ENCODE data around the gene UGT1A5. TPM values are rescaled to one million over a fixed set of nuclear protein-coding genes. Genes with fewer than 3 reads are reported as not detected.
"Not testable (repeated sequence)": the region's sequence is repeated elsewhere in the genome, so short reads cannot be mapped to it uniquely, and the experiment has no call there.

The UGT1A5 gene
- total RNA-seq, 2 experiments from 2014 or later: not detected

- ChIA-PET POLR2A (no interaction called here), CTCF (no interaction called here)
Measured at GRCh38 chr2:233692648-233693047, 20.1 kb upstream of the UGT1A5 start, which contains the start of gene UGT1A6. Gene UGT1A6, plus strand, starts transcription at chr2:233692890. Its CDS starts 115 bp downstream, at chr2:233693005.

- ChIA-PET POLR2A (no interaction called here), CTCF (no interaction called here)
Measured at GRCh38 chr2:233693963-233694362, 18.7 kb upstream of the UGT1A5 start.

- ChIA-PET POLR2A (no interaction called here), CTCF (no interaction called here)
Measured at GRCh38 chr2:233698740-233699139, 14.0 kb upstream of the UGT1A5 start.

GRCh38 chr2:233699424-233700027, 13.2 kb upstream of the UGT1A5 start:
- POLR2A ChIA-PET: no interaction called here
- CTCF ChIA-PET: interaction anchor here (1.1 kb wide), 1 partner anchor 12 kb away, joined by 3 read pairs; no protein-coding TSS in a partner anchor

GRCh38 chr2:233700028-233700635, 12.6 kb upstream of the UGT1A5 start:
- ChIA-PET CTCF (interaction anchor here (1.1 kb wide), 1 partner anchor 11 kb away, joined by 3 read pairs; no protein-coding TSS in a partner anchor), POLR2A (no interaction called here)

- CTCF ChIA-PET, POLR2A ChIA-PET: not testable (repeated sequence)
Measured at GRCh38 chr2:233700842-233701241, 11.9 kb upstream of the UGT1A5 start.

- ChIA-PET POLR2A (no interaction called here), CTCF (no interaction called here)
Measured at GRCh38 chr2:233702238-233702637, 10.5 kb upstream of the UGT1A5 start.

- ChIA-PET POLR2A (no interaction called here), CTCF (no interaction called here)
Measured at GRCh38 chr2:233705911-233706506, 6.7 kb upstream of the UGT1A5 start.

- CTCF ChIA-PET: interaction anchor here (0.7 kb wide), 1 partner anchor 24 kb away, joined by 4 read pairs; no protein-coding TSS in a partner anchor
- POLR2A ChIA-PET: interaction anchor here (0.6 kb wide), 1 partner anchor 95 kb away, joined by 3 read pairs; no protein-coding TSS in a partner anchor
Measured at GRCh38 chr2:233706720-233707119, 6.0 kb upstream of the UGT1A5 start.

GRCh38 chr2:233707940-233708644, 4.6 kb upstream of the UGT1A5 start:
- POLR2A ChIA-PET: no interaction called here

GRCh38 chr2:233708942-233709341, 3.8 kb upstream of the UGT1A5 start:
- ChIA-PET POLR2A (no interaction called here), CTCF (no interaction called here)

More at GRCh38 chr2:233707940-233708644, 4.6 kb upstream of the UGT1A5 start:
- CTCF ChIA-PET: no interaction called here

GRCh38 chr2:233711312-233712008, 1.2 kb upstream of the UGT1A5 start:
- ChIA-PET CTCF (interaction anchor here (1.0 to 1.5 kb wide), 3 partner anchors 12 to 27 kb away, joined by 3 to 4 read pairs (median 3); no protein-coding TSS in a partner anchor), POLR2A (no interaction called here)

- ChIA-PET CTCF (no interaction called here), POLR2A (no interaction called here)
Measured at GRCh38 chr2:233713262-233713615, 532 bp downstream of the UGT1A5 start.

- POLR2A ChIA-PET: no interaction called here
- CTCF ChIA-PET: no interaction called here
Measured at GRCh38 chr2:233714121-233714520, 1.4 kb downstream of the UGT1A5 start.

- POLR2A ChIA-PET: no interaction called here
- CTCF ChIA-PET: no interaction called here
Measured at GRCh38 chr2:233718552-233718951, 5.8 kb downstream of the UGT1A5 start, which contains the start of gene UGT1A4. Gene UGT1A4, plus strand, starts transcription at chr2:233718736. Its CDS starts 85 bp downstream, at chr2:233718821.

GRCh38 chr2:233728723-233729301, 16.1 kb downstream of the UGT1A5 start, which contains the start of gene UGT1A3:
Gene UGT1A3, plus strand, starts transcription at chr2:233729042. Its CDS starts 85 bp downstream, at chr2:233729127.
- ChIA-PET CTCF (no interaction called here), POLR2A (no interaction called here)

GRCh38 chr2:233736868-233737653, 24.4 kb downstream of the UGT1A5 start:
- POLR2A ChIA-PET: interaction anchor here (0.6 kb wide), 1 partner anchor 779 kb away, joined by 5 read pairs; no protein-coding TSS in a partner anchor
- CTCF ChIA-PET: not testable (repeated sequence)

GRCh38 chr2:233740870-233741269, 28.2 kb downstream of the UGT1A5 start:
- CTCF ChIA-PET: no interaction called here
- POLR2A ChIA-PET: no interaction called here

Data from activated CD8-positive, alpha-beta memory T cell treated with anti-CD3 and anti-CD28 coated beads for 36 hours (primary cell).